HEK293T (cell line): Measurements from ENCODE around the gene LYRM2.

Source experiments
- CTCF ChIA-PET: fragments of 350-600 bp; formaldehyde crosslinking; extraction: SDS; loops from one replicate; lab custom pipeline; 2021; ENCODE audit warnings: antibody characterized with exemption, inconsistent platforms; lab: Yijun Ruan, JAX
- POLR2A ChIA-PET: fragments of 350-600 bp; formaldehyde crosslinking; extraction: SDS; loops from one replicate; lab custom pipeline; 2020; ENCODE audit warnings: antibody characterized with exemption, inconsistent platforms; lab: Yijun Ruan, JAX
- DNase-seq: peaks from one replicate; pipeline ENCODE4 v3.0.0; 2012; ENCODE audit warnings: mixed read lengths; ENCODE audit errors: extremely low spot score
- ARNT ChIP-seq: fragments of 450-650 bp; IDR thresholded peaks from 2 replicates; pipeline ENCODE4 v1.6.1; 2017; ENCODE audit warnings: mild to moderate bottlenecking
- BHLHE40 ChIP-seq: fragments of 450-650 bp; IDR thresholded peaks from 2 replicates; pipeline ENCODE4 v1.6.1; 2016; ENCODE audit warnings: mild to moderate bottlenecking, moderate library complexity, borderline replicate concordance
- CTBP1 ChIP-seq: fragments of 450-650 bp; IDR thresholded peaks from 2 replicates; pipeline ENCODE4 v1.6.1; 2016; ENCODE audit warnings: borderline replicate concordance
- ELF4 ChIP-seq: fragments of 450-650 bp; IDR thresholded peaks from 2 replicates; pipeline ENCODE4 v1.6.1; 2017; ENCODE audit warnings: antibody characterized with exemption
- FOXA1 ChIP-seq: fragments of 450-650 bp; IDR thresholded peaks from 2 replicates; pipeline ENCODE4 v1.6.1; 2016; ENCODE audit warnings: mild to moderate bottlenecking
- FOXK2 ChIP-seq: fragments of 450-650 bp; IDR thresholded peaks from 2 replicates; pipeline ENCODE4 v1.6.1; 2016; ENCODE audit warnings: mild to moderate bottlenecking
- FOXM1 ChIP-seq: fragments of 450-650 bp; IDR thresholded peaks from 2 replicates; pipeline ENCODE4 v1.6.1; 2017; ENCODE audit warnings: mild to moderate bottlenecking, borderline replicate concordance
- HDGF ChIP-seq: fragments of 450-650 bp; IDR thresholded peaks from 2 replicates; pipeline ENCODE4 v1.6.1; 2017; ENCODE audit warnings: antibody characterized with exemption, borderline replicate concordance
- L3MBTL2 ChIP-seq: fragments of 450-650 bp; conservative IDR thresholded peaks from 2 replicates; pipeline ENCODE4 v1.6.1; 2016; ENCODE audit warnings: mild to moderate bottlenecking
- LEF1 ChIP-seq: fragments of 450-650 bp; IDR thresholded peaks from 2 replicates; pipeline ENCODE4 v1.6.1; 2017; ENCODE audit warnings: mild to moderate bottlenecking, borderline replicate concordance
- NFRKB ChIP-seq: fragments of 450-650 bp; IDR thresholded peaks from 2 replicates; pipeline ENCODE4 v1.6.1; 2016; ENCODE audit warnings: mild to moderate bottlenecking, moderate library complexity
- SP1 ChIP-seq: fragments of 450-650 bp; IDR thresholded peaks from 2 replicates; pipeline ENCODE4 v1.6.1; 2017
- SUZ12 ChIP-seq: fragments of 450-650 bp; IDR thresholded peaks from 2 replicates; pipeline ENCODE4 v1.6.1; 2016; ENCODE audit warnings: mild to moderate bottlenecking
- TARDBP ChIP-seq: fragments of 450-650 bp; IDR thresholded peaks from 2 replicates; pipeline ENCODE4 v1.6.1; 2016
- ZNF384 ChIP-seq: fragments of 450-650 bp; IDR thresholded peaks from 2 replicates; pipeline ENCODE4 v1.6.1; 2016
- TF ChIP-seq, protein P1 (sequence below): fragments of 450-650 bp; IDR thresholded peaks from 2 replicates; pipeline ENCODE4 v1.6.1; 2016

LYRM2 gene

GRCh38 chr6:89638320-89639195 lies at the start of gene LYRM2:
LYRM2 (minus strand) TSS chr6:89638747; CDS start chr6:89638716, 31 bp downstream.
- ChIA-PET CTCF (interaction anchor here (0.5 to 1.2 kb wide), 3 partner anchors 12 to 266 kb away, joined by 3 to 4 read pairs (median 3); no protein-coding TSS in a partner anchor), POLR2A (interaction anchor here (0.6 to 2.1 kb wide), 14 partner anchors 9 to 341 kb away, joined by 3 to 7 read pairs (median 4); partner anchors contain the start of gene CASP8AP2)
- no peak for TF ChIP-seq NFRKB
- TF ChIP-seq L3MBTL2, result peak; percentile 72; the same call in 1 of the 2 replicates
- TF ChIP-seq SUZ12, result no peak
- peak; percentile 79; the same call in 1 of the 2 replicates for TF ChIP-seq ELF4
- no peak for TF ChIP-seq SP1
- no peak for TF ChIP-seq HDGF
- peak; percentile 95 for DNase-seq

DNA sequence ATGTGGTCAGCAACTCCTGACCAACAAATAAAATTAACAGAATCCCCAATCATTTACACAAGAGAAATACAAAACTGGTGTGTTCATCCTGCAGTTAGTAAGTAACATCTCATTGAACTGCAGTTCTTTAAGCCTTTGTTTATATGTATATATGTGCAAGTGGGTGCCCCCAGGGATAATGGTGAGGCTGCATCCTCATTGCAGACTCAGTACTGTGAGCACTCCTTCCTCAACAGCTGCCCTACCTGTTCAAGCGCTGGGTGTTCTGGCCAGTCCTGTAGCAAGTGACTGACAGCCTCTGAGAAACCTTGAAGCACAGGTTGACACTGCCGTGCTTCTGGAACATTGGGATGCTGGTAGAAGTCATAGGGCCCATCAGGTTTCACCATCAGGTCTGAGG lies 49.8 kb upstream of the LYRM2 start:
- ChIA-PET CTCF (no interaction called here), POLR2A (no interaction called here)
- TF ChIP-seq CTBP1 (no peak), L3MBTL2 (no peak), FOXM1 (no peak)
- no peak for DNase-seq

GRCh38 chr6:89685311-89685710 lies 46.8 kb upstream of the LYRM2 start:
- no peak for DNase-seq
- ChIA-PET POLR2A (no interaction called here), CTCF (no interaction called here)
- no peak for TF ChIP-seq L3MBTL2
- TF ChIP-seq FOXK2, result no peak
- no peak for TF ChIP-seq ARNT
- no peak for TF ChIP-seq ELF4
- no peak for TF ChIP-seq HDGF
- TF ChIP-seq, protein P1, sequence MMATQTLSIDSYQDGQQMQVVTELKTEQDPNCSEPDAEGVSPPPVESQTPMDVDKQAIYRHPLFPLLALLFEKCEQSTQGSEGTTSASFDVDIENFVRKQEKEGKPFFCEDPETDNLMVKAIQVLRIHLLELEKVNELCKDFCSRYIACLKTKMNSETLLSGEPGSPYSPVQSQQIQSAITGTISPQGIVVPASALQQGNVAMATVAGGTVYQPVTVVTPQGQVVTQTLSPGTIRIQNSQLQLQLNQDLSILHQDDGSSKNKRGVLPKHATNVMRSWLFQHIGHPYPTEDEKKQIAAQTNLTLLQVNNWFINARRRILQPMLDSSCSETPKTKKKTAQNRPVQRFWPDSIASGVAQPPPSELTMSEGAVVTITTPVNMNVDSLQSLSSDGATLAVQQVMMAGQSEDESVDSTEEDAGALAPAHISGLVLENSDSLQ, result no peak
- TF ChIP-seq SP1, result no peak
- TF ChIP-seq FOXA1, result no peak
- no peak for TF ChIP-seq TARDBP
- TF ChIP-seq LEF1, result no peak
- TF ChIP-seq FOXM1, result no peak
- no peak for TF ChIP-seq CTBP1
- no peak for TF ChIP-seq NFRKB
- TF ChIP-seq ZNF384, result no peak
- no peak for TF ChIP-seq SUZ12

- TF ChIP-seq CTBP1 (no peak), LEF1 (no peak), NFRKB (no peak), ELF4 (no peak), TARDBP (no peak), FOXM1 (no peak), L3MBTL2 (no peak), SUZ12 (no peak)
- CTCF ChIA-PET, result interaction anchor here (0.6 kb wide), 1 partner anchor 66 kb away, joined by 5 read pairs; no protein-coding TSS in a partner anchor
- POLR2A ChIA-PET, result no interaction called here
- no peak for DNase-seq
These were observed 44.4 kb upstream of the LYRM2 start for GRCh38 chr6:89682991-89683390.

DNA sequence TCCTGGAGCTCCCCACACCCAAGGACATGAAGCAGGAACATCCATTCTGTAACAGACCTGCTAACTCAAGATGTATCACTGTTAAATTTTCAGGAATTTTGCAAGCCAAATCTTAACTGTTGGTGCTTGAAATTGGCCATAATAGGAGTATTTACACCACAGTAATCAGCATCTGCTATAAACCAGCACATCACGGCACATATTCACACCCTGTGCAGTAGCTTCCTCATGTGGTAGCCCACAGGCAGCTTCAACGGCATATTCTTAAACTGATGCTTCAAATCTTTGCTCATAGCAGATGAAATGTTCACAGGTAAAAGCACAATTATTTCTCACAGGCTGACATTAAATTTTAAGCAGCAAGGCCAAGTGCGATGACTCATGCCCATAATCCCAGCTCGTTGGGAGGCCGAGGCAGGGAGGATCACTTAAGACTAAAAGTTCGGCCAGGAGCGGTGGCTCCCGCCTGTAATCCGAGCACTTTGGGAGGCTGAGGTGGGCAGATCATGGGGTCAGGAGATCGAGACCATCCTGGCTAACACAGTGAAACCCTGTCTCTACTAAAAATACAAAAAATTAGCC lies 43.5 kb upstream of the LYRM2 start:
- DNase-seq, result no peak
- TF ChIP-seq ARNT, result no peak
- TF ChIP-seq FOXA1, result no peak
- no peak for TF ChIP-seq TARDBP
- no peak for TF ChIP-seq BHLHE40
- no peak for TF ChIP-seq L3MBTL2
- no peak for TF ChIP-seq SP1
- no peak for TF ChIP-seq SUZ12
- POLR2A ChIA-PET, result no interaction called here
- CTCF ChIA-PET, result interaction anchor here (0.6 kb wide), 1 partner anchor 69 kb away, joined by 3 read pairs; no protein-coding TSS in a partner anchor

- no peak for DNase-seq
- POLR2A ChIA-PET, result no interaction called here
- CTCF ChIA-PET, result no interaction called here
- no peak for TF ChIP-seq SP1
- no peak for TF ChIP-seq BHLHE40
- no peak for TF ChIP-seq TARDBP
- no peak for TF ChIP-seq ZNF384
- no peak for TF ChIP-seq CTBP1
- no peak for TF ChIP-seq ELF4
- TF ChIP-seq HDGF, result no peak
- TF ChIP-seq FOXM1, result no peak
- no peak for TF ChIP-seq LEF1
- TF ChIP-seq ARNT, result no peak
- TF ChIP-seq L3MBTL2, result no peak
- no peak for TF ChIP-seq FOXA1
- TF ChIP-seq, protein P1, result no peak
- TF ChIP-seq NFRKB, result no peak
- TF ChIP-seq FOXK2, result no peak
- TF ChIP-seq SUZ12, result no peak
These were observed 42.0 kb upstream of the LYRM2 start for GRCh38 chr6:89680551-89680950.
